GM18508 (cell line): ENCODE results near the gene FANCI.

Experiments
- ATAC-seq: cut with Tn5 transposase; IDR thresholded peaks from one replicate; pipeline ENCODE4 v1.9.1; 2021; ENCODE audit warnings: moderate number of reproducible peaks; ENCODE audit not compliant: insufficient read depth, unreplicated experiment

The FANCI gene

GRCh38 chr15:89301304-89302089 is 57.7 kb downstream of the FANCI start:
- ATAC-seq, result no peak

GRCh38 chr15:89303986-89304385 is 60.2 kb downstream of the FANCI start:
- ATAC-seq, result no peak

- ATAC-seq, result no peak
Observed at GRCh38 chr15:89305395-89305794, 61.6 kb downstream of the FANCI start.

GRCh38 chr15:89307046-89307587 is 63.3 kb downstream of the FANCI start:
- ATAC-seq, result no peak

- ATAC-seq, result no peak
Observed at GRCh38 chr15:89307791-89308190, 64.0 kb downstream of the FANCI start.

GRCh38 chr15:89308236-89308635 is 64.5 kb downstream of the FANCI start:
- no peak for ATAC-seq

GRCh38 chr15:89309993-89310392 is 66.2 kb downstream of the FANCI start:
- no peak for ATAC-seq

GRCh38 chr15:89315375-89315929 is 71.7 kb downstream of the FANCI start:
- ATAC-seq, result no peak

- no peak for ATAC-seq
Observed at GRCh38 chr15:89316504-89316903, 72.7 kb downstream of the FANCI start.

GRCh38 chr15:89317186-89317720 is 73.5 kb downstream of the FANCI start:
- ATAC-seq, result no peak

- ATAC-seq, result no peak
Observed at GRCh38 chr15:89319678-89320077, 75.9 kb downstream of the FANCI start.

GRCh38 chr15:89320200-89320599 is 76.4 kb downstream of the FANCI start:
- no peak for ATAC-seq

GRCh38 chr15:89321521-89322410 is 78.0 kb downstream of the FANCI start:
- ATAC-seq, result no peak

GRCh38 chr15:89322822-89323221 is 79.0 kb downstream of the FANCI start:
- no peak for ATAC-seq

- ATAC-seq, result no peak
Observed at GRCh38 chr15:89323825-89324224, 80.0 kb downstream of the FANCI start.

- ATAC-seq, result no peak
Observed at GRCh38 chr15:89325039-89325803, 81.4 kb downstream of the FANCI start.

- ATAC-seq, result no peak
Observed at GRCh38 chr15:89326316-89326715, 82.5 kb downstream of the FANCI start.

GRCh38 chr15:89327113-89327512 is 83.3 kb downstream of the FANCI start:
- no peak for ATAC-seq

- no peak for ATAC-seq
Observed at GRCh38 chr15:89328398-89329254, 84.8 kb downstream of the FANCI start.
